ENCODE results near the gene ZNF776.

Gene ZNF776

DNA sequence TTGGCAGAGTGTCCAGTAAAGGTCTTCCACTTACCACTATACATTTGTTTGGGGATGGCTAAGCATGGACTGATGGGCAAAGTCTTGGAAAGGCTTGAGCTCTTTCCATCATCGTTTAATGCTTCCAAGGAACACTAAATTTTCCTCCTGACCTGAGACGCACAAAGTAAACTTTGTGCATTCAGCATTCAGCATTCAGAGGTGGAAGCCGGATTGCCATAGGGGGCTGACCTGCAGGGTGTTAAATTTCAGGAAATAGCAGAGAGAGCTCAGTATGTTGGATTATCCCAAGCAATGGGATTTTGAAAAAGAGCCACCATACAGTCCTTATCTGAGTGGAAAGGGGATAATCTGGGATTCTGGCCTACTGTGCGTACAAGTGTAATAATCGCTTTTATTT lies 54.1 kb downstream of the ZNF776 start:
- Histone ChIP-seq H3K4me3 (no peak overlapping the region), H3K27ac (no peak overlapping the region)
- no peak for DNase-seq (ENCODE audit: low spot score)
- no peak for TF ChIP-seq CTCF (IDR thresholded peaks at IDR 0.05)

DNA sequence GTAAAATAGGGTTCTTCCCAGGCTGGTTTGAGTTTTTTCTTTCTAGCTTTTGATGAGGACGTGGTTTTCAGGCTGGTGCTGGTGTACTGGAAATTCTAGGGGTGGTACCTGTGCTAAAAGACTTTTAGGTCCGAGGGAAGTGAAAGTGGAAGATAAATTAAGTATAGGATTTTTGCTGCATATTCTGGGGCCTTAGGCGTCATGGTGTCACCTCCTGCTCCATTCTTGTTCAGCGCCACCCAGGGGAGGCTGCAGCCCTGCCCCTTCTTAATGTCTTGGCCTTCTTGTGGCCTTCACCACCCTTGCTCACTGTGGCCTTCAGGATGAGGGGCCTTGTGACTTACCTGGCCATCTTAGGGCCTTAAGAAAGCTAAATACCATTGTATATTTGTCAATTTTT lies 55.7 kb downstream of the ZNF776 start:
- no peak for DNase-seq (ENCODE audit: low spot score)

GRCh38 chr19:57803265-57803593 lies 56.6 kb downstream of the ZNF776 start:
- Histone ChIP-seq H3K4me3 (peak overlapping the region; percentile 71), H3K27ac (peak overlapping the region in 1 of 2 donors; percentile 56)
- no peak for DNase-seq (ENCODE audit: low spot score)
- no peak for TF ChIP-seq CTCF (IDR thresholded peaks at IDR 0.05)

More for the DNA sequence above, 55.7 kb downstream of the ZNF776 start:
- no peak for TF ChIP-seq CTCF (IDR thresholded peaks at IDR 0.05)
- Histone ChIP-seq H3K27ac (no peak overlapping the region), H3K4me3 (no peak overlapping the region)

- DNase-seq (ENCODE audit: low spot score) = no peak
- TF ChIP-seq CTCF (IDR thresholded peaks at IDR 0.05) = no peak
- Histone ChIP-seq H3K4me3 (peak overlapping the region; percentile 71), H3K27ac (peak overlapping the region; percentile 56 to 84)
These were observed 57.1 kb downstream of the ZNF776 start for GRCh38 chr19:57803594-57804325.

- DNase-seq (ENCODE audit: low spot score) = no peak
- TF ChIP-seq CTCF (IDR thresholded peaks at IDR 0.05) = no peak
- H3K4me3 ChIP-seq = no peak overlapping the region
- no peak overlapping the region for H3K27ac ChIP-seq
These were observed 60.9 kb downstream of the ZNF776 start for GRCh38 chr19:57807541-57807940.

All from coronary artery (tissue), 2 donors.